K562 (cell line): ENCODE measurements around the gene COASY. TPM values are rescaled to one million over a fixed set of nuclear protein-coding genes. Genes with fewer than 3 reads are reported as not detected.
A peak's percentile ranks its signal among the peaks of the same experiment; 100 is the strongest.

ENCODE experiments used
- CBFA2T3 ChIP-seq: fragments of 450-650 bp; IDR thresholded peaks from 2 replicates; pipeline ENCODE4 v1.6.1; 2017
- CEBPB ChIP-seq: fragments of 450-650 bp; IDR thresholded peaks from 2 replicates; pipeline ENCODE4 v1.6.1; 2016; ENCODE audit warnings: missing genetic modification characterization, missing compliant biosample characterization
- CTCF ChIP-seq, 3 experiments: IDR thresholded peaks in 2 of 3; conservative IDR thresholded peaks in 1 of 3; 2 replicates each; pipeline ENCODE4 v1.5.1; 2011 to 2012; ENCODE audit warnings: low read length in 3 of 3, mild to moderate bottlenecking in 3 of 3, control low read depth in 2 of 3, improper control_type of control experiment in 1 of 3, inconsistent platforms in 1 of 3, low read depth in 1 of 3, mixed read lengths in 1 of 3, moderate library complexity in 1 of 3; ENCODE audit not compliant: insufficient read depth in 2 of 3
- HMBOX1 ChIP-seq: sonication (generic); IDR thresholded peaks from 2 replicates; pipeline ENCODE4 v1.6.1; 2016
- HNRNPH1 ChIP-seq: fragments of 200-400 bp; formaldehyde crosslinking; optimal IDR thresholded peaks from 2 replicates; pipeline ENCODE3; 2017; ENCODE audit warnings: low read depth, mild to moderate bottlenecking, low read length, moderate library complexity
- PTBP1 ChIP-seq: fragments of 200-400 bp; formaldehyde crosslinking; IDR thresholded peaks from 2 replicates; pipeline ENCODE4 v1.6.1; 2017; ENCODE audit warnings: low read depth, low read length
- PTTG1 ChIP-seq: fragments of 450-650 bp; IDR thresholded peaks from 2 replicates; pipeline ENCODE4 v1.6.1; 2016; ENCODE audit warnings: low read depth, mild to moderate bottlenecking, missing genetic modification characterization, missing compliant biosample characterization
- RNF219 ChIP-seq: fragments of 250-450 bp; sonication (Bioruptor Pico); IDR thresholded peaks from 2 replicates; pipeline ENCODE4 v1.5.0; 2022; ENCODE audit warnings: mild to moderate bottlenecking
- SIX5 ChIP-seq, 2 experiments: IDR thresholded peaks; 2 replicates each; pipeline ENCODE4 v1.6.1; 2011; ENCODE audit warnings: low read length in 2 of 2, borderline replicate concordance in 1 of 2, low read depth in 1 of 2, mild to moderate bottlenecking in 1 of 2, moderate library complexity in 1 of 2; ENCODE audit not compliant: insufficient read depth in 1 of 2
- STAT5B ChIP-seq: fragments of 250-450 bp; sonication (Bioruptor Pico); IDR thresholded peaks from 2 replicates; pipeline ENCODE4 v1.8.0; 2021; ENCODE audit warnings: mild to moderate bottlenecking, inconsistent platforms
- ZNF324 ChIP-seq: fragments of 250-450 bp; sonication (Bioruptor Pico); IDR thresholded peaks from 2 replicates; pipeline ENCODE4 v1.4.0; 2020; ENCODE audit warnings: mild to moderate bottlenecking
- ZNF717 ChIP-seq: fragments of 250-450 bp; sonication (Bioruptor Pico); IDR thresholded peaks from 2 replicates; pipeline ENCODE4 v1.5.0; 2021
- ZNF75A ChIP-seq: fragments of 450-650 bp; formaldehyde crosslinking; IDR thresholded peaks from 2 replicates; pipeline ENCODE4 v1.4.0; 2020; ENCODE audit warnings: mild to moderate bottlenecking
- polyA plus RNA-seq, 8 experiments: library from polyadenylated mRNA; depleted of rRNA in 4 of 8; stranded (reverse) in 5 of 8; unstranded in 3 of 8; fragments of >200 nt; fragmentation: Nextera tagmentation in 2 of 8; fragmentation: Illumina TruSeq in 1 of 8; extraction: Ambion mirVana in 2 of 8; extraction: Trizol in 1 of 8; gene quantifications; 2 replicates each; pipeline versions ENCODE4 v1.2.1 to v1.2.3, GENCODE V29; 2011 to 2014; ENCODE audit warnings: inconsistent platforms in 1 of 8, missing spikeins in 1 of 8
- total RNA-seq, 7 experiments: library from RNA; depleted of rRNA in 6 of 7; stranded (reverse); fragments of >200 nt in 6 of 7; fragmentation: Illumina TruSeq in 2 of 7; extraction: Trizol in 2 of 7; gene quantifications; 2 replicates each; pipeline versions ENCODE4 v1.2.1 to v1.2.3, GENCODE V29; 2011 to 2021; ENCODE audit warnings: low replicate concordance in 1 of 7
- TF ChIP-seq, protein P1 (sequence below): fragments of 150-350 bp; conservative IDR thresholded peaks from 2 replicates; pipeline ENCODE4 v1.6.1; 2014; ENCODE audit warnings: low read length
- TF ChIP-seq, protein P2 (sequence below): fragments of 450-650 bp; IDR thresholded peaks from 2 replicates; pipeline ENCODE4 v1.6.1; 2017; ENCODE audit warnings: antibody characterized with exemption

The COASY gene
- total and polyA plus RNA-seq, 9 of the 15 experiments (the other 6 are each of a cell fraction or from before 2014, with no cell fraction given): 25.4 to 175 (median 62.3) TPM

GRCh38 chr17:42535155-42536047, 26.5 kb upstream of the COASY start (continued):
- TF ChIP-seq CTCF (IDR thresholded peaks at IDR 0.05 in 2 of 3, conservative IDR thresholded peaks at IDR 0.05 in 1 of 3; ENCODE audit: insufficient read depth in 2 of 3, low read depth in 1 of 3, low read length in 3 of 3) (no peak; a peak in 1 of 6 replicates), PTBP1 (no peak), ZNF717 (CRISPR knock-in tag) (no peak), STAT5B (no peak), HNRNPH1 (no peak), PTTG1 (tag) (peak; percentile 91), ZNF75A (CRISPR knock-in tag) (peak; percentile 34; the same call in 1 of the 2 replicates), SIX5 (IDR thresholded peaks at IDR 0.05; ENCODE audit: borderline replicate concordance in 1 of 2, insufficient read depth in 1 of 2, low read depth in 1 of 2, low read length in 2 of 2) (no peak), CBFA2T3 (no peak), HMBOX1 (no peak), CEBPB (tag) (no peak), ZNF324 (CRISPR knock-in tag) (peak; percentile 77), RNF219 (CRISPR knock-in tag) (peak; percentile 87; the same call in 1 of the 2 replicates)
- TF ChIP-seq, protein P1, sequence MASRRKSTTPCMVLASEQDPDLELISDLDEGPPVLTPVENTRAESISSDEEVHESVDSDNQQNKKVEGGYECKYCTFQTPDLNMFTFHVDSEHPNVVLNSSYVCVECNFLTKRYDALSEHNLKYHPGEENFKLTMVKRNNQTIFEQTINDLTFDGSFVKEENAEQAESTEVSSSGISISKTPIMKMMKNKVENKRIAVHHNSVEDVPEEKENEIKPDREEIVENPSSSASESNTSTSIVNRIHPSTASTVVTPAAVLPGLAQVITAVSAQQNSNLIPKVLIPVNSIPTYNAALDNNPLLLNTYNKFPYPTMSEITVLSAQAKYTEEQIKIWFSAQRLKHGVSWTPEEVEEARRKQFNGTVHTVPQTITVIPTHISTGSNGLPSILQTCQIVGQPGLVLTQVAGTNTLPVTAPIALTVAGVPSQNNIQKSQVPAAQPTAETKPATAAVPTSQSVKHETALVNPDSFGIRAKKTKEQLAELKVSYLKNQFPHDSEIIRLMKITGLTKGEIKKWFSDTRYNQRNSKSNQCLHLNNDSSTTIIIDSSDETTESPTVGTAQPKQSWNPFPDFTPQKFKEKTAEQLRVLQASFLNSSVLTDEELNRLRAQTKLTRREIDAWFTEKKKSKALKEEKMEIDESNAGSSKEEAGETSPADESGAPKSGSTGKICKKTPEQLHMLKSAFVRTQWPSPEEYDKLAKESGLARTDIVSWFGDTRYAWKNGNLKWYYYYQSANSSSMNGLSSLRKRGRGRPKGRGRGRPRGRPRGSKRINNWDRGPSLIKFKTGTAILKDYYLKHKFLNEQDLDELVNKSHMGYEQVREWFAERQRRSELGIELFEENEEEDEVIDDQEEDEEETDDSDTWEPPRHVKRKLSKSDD: no peak
- TF ChIP-seq, protein P2, sequence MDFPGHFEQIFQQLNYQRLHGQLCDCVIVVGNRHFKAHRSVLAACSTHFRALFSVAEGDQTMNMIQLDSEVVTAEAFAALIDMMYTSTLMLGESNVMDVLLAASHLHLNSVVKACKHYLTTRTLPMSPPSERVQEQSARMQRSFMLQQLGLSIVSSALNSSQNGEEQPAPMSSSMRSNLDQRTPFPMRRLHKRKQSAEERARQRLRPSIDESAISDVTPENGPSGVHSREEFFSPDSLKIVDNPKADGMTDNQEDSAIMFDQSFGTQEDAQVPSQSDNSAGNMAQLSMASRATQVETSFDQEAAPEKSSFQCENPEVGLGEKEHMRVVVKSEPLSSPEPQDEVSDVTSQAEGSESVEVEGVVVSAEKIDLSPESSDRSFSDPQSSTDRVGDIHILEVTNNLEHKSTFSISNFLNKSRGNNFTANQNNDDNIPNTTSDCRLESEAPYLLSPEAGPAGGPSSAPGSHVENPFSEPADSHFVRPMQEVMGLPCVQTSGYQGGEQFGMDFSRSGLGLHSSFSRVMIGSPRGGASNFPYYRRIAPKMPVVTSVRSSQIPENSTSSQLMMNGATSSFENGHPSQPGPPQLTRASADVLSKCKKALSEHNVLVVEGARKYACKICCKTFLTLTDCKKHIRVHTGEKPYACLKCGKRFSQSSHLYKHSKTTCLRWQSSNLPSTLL: no peak
